ENCODE measurements around the gene TCF23. TPM values are rescaled to one million over a fixed set of nuclear protein-coding genes. Genes with fewer than 3 reads are reported as not detected.

TCF23 gene
- total RNA-seq, 1 donor from 2014 or later, result not detected

DNA sequence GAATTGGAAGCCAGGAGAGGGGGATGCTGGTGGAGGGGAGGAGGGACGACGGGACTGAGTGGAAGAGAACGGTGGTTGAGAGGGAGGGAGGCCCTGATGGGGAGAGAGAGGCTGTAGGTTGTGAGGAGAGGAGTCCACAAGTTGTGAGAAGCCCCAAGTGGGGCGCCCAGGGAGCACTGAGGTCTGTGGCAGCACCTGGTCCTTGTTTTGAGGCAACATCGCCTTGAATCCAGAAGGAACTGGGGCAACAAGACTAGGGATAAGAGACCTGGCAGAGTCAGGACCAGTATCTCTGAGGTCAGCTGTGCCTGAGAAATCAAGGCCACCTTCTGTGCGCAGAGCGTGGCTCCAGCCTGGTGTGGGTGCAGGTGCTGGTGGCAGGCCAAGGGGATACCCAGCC is 10.7 kb upstream of the TCF23 start:
- Mint-ChIP-seq H3K9me3 (ENCODE audit: unreplicated experiment) (no peaks in the 10 kb centered on the region), H3K4me1 (ENCODE audit: low read depth, unreplicated experiment) (peaks cover 2% of the 10 kb centered on the region), H3K36me3 (ENCODE audit: low read depth, unreplicated experiment) (peaks cover under 1% of the 10 kb centered on the region), H3K4me3 (ENCODE audit: unreplicated experiment) (no peak overlapping the region), H3K27ac (ENCODE audit: unreplicated experiment) (no peak overlapping the region), H3K27me3 (ENCODE audit: low read depth, unreplicated experiment) (peaks cover 22% of the 10 kb centered on the region)
- H3K9ac ChIP-seq (ENCODE audit: low read length), result no peak overlapping the region
- no peak for DNase-seq (ENCODE audit: low read depth)
- H3K27me3 ChIP-seq (ENCODE audit: insufficient read depth, low read length), result peaks cover 8% of the 10 kb centered on the region
- H3K36me3 ChIP-seq (ENCODE audit: insufficient read depth, low read length), result no peaks in the 10 kb centered on the region
- H3K4me1 ChIP-seq (ENCODE audit: insufficient read depth, low read length), result peaks cover 8% of the 10 kb centered on the region
- H3K4me3 ChIP-seq (ENCODE audit: insufficient read depth, low read depth, low read length), result no peak overlapping the region
- H2AFZ ChIP-seq (ENCODE audit: low read depth, low read length), result no peak overlapping the region
- no peak overlapping the region for H3K4me2 ChIP-seq (ENCODE audit: low read length)
- H4K20me1 ChIP-seq (ENCODE audit: insufficient read depth, low read length), result peaks cover 8% of the 10 kb centered on the region
- peaks cover 12% of the 10 kb centered on the region for H3K79me2 ChIP-seq (ENCODE audit: insufficient read depth, low read length)
- H3K27ac ChIP-seq (ENCODE audit: low read depth, low read length), result no peak overlapping the region
- TF ChIP-seq CTCF (IDR thresholded peaks at IDR 0.05; ENCODE audit: insufficient read depth, low read depth, low read length) (no peak), EZH2 (IDR thresholded peaks at IDR 0.05; ENCODE audit: insufficient read depth, low read length) (no peak)
- no peak for FAIRE-seq
- H3K9me3 ChIP-seq (ENCODE audit: insufficient read depth, low read depth, low read length), result peaks cover 4% of the 10 kb centered on the region

DNA sequence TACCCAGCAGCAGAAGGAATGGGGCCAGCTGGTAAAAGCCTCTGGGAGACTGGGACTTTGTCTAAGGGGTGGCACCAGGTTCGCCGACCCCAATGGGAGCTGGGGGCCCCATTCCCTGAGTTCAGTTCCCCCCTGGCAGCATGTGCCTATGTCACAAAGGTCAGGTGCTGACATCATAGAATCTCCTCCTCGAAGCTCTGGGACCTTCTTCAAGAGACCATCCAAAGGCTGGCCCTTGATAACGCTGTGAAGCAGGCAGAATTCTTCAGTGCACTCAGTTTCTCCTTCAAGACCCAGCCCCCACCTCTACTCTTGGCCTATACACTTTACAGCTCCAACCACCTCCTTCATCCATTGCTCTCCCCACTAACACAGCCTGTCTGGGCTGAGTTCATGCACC is 9.5 kb upstream of the TCF23 start, which contains the start of gene PRR30:
TSS of gene PRR30 (minus strand) at position 101 of the 400 bp plus-strand sequence. CDS start 1,081 bp downstream, outside the sequence.
- Histone ChIP-seq H3K9ac (ENCODE audit: low read length) (no peak within 1 kb of the TSS), H3K79me2 (ENCODE audit: insufficient read depth, low read length) (peaks cover under 1% of the 10 kb centered on the region), H3K4me2 (ENCODE audit: low read length) (no peak within 1 kb of the TSS), H3K36me3 (ENCODE audit: insufficient read depth, low read length) (no peaks in the 10 kb centered on the region), H2AFZ (ENCODE audit: low read depth, low read length) (no peak within 1 kb of the TSS), H3K4me3 (ENCODE audit: insufficient read depth, low read depth, low read length) (no peak within 1 kb of the TSS), H3K4me1 (ENCODE audit: insufficient read depth, low read length) (no peaks in the 10 kb centered on the region), H3K27me3 (ENCODE audit: insufficient read depth, low read length) (peaks cover 13% of the 10 kb centered on the region), H3K27ac (ENCODE audit: low read depth, low read length) (no peak within 1 kb of the TSS), H4K20me1 (ENCODE audit: insufficient read depth, low read length) (no peaks in the 10 kb centered on the region), H3K9me3 (ENCODE audit: insufficient read depth, low read depth, low read length) (peaks cover 4% of the 10 kb centered on the region)
- no peak within 1 kb of the TSS for H3K27ac Mint-ChIP-seq (ENCODE audit: unreplicated experiment)
- peaks cover 27% of the 10 kb centered on the region for H3K27me3 Mint-ChIP-seq (ENCODE audit: low read depth, unreplicated experiment)
- TF ChIP-seq CTCF (IDR thresholded peaks at IDR 0.05; ENCODE audit: insufficient read depth, low read depth, low read length), result no peak
- no peak for TF ChIP-seq EZH2 (IDR thresholded peaks at IDR 0.05; ENCODE audit: insufficient read depth, low read length)
- FAIRE-seq (no peak), DNase-seq (ENCODE audit: low read depth) (no peak)
- no peaks in the 10 kb centered on the region for H3K4me1 Mint-ChIP-seq (ENCODE audit: low read depth, unreplicated experiment)
- H3K4me3 Mint-ChIP-seq (ENCODE audit: unreplicated experiment), result no peak within 1 kb of the TSS
- H3K36me3 Mint-ChIP-seq (ENCODE audit: low read depth, unreplicated experiment), result no peaks in the 10 kb centered on the region
- peaks cover 2% of the 10 kb centered on the region for H3K9me3 Mint-ChIP-seq (ENCODE audit: unreplicated experiment)

DNA sequence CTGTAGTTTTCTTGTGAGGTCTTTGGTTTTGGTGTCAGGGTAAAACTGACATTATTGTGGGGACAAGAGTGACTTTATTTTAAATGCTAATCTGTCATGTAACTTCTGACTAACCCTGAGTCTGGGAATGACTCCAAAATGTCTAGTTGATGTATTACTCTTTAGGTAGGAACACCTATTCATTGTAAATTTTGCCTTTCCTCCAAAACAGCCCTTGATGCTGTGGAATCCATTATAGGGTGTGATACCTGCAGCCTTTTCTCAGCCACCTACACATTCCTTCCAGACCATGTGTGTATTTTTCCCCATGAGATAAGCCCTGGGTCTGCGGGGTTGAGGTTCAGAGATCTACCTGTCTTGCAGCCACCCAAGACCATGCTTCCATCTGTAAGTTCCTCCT is 5.5 kb upstream of the TCF23 start:
- Histone ChIP-seq H4K20me1 (ENCODE audit: insufficient read depth, low read length) (no peaks in the 10 kb centered on the region), H3K79me2 (ENCODE audit: insufficient read depth, low read length) (no peaks in the 10 kb centered on the region), H3K4me2 (ENCODE audit: low read length) (no peak overlapping the region), H3K9ac (ENCODE audit: low read length) (no peak overlapping the region), H3K27me3 (ENCODE audit: insufficient read depth, low read length) (peaks cover 13% of the 10 kb centered on the region), H3K4me3 (ENCODE audit: insufficient read depth, low read depth, low read length) (no peak overlapping the region), H3K27ac (ENCODE audit: low read depth, low read length) (no peak overlapping the region), H3K9me3 (ENCODE audit: insufficient read depth, low read depth, low read length) (peaks cover 4% of the 10 kb centered on the region), H2AFZ (ENCODE audit: low read depth, low read length) (no peak overlapping the region), H3K4me1 (ENCODE audit: insufficient read depth, low read length) (no peaks in the 10 kb centered on the region), H3K36me3 (ENCODE audit: insufficient read depth, low read length) (no peaks in the 10 kb centered on the region)
- Mint-ChIP-seq H3K27ac (ENCODE audit: unreplicated experiment) (no peak overlapping the region), H3K4me3 (ENCODE audit: unreplicated experiment) (no peak overlapping the region), H3K36me3 (ENCODE audit: low read depth, unreplicated experiment) (no peaks in the 10 kb centered on the region), H3K9me3 (ENCODE audit: unreplicated experiment) (peaks cover 2% of the 10 kb centered on the region), H3K27me3 (ENCODE audit: low read depth, unreplicated experiment) (peaks cover 21% of the 10 kb centered on the region), H3K4me1 (ENCODE audit: low read depth, unreplicated experiment) (no peaks in the 10 kb centered on the region)
- no peak for DNase-seq (ENCODE audit: low read depth)
- FAIRE-seq, result no peak
- no peak for TF ChIP-seq EZH2 (IDR thresholded peaks at IDR 0.05; ENCODE audit: insufficient read depth, low read length)
- TF ChIP-seq CTCF (IDR thresholded peaks at IDR 0.05; ENCODE audit: insufficient read depth, low read depth, low read length), result no peak

All from astrocyte (in vitro differentiated cells and primary cell).